ENCODE data around the gene FBXL19.

DNA sequence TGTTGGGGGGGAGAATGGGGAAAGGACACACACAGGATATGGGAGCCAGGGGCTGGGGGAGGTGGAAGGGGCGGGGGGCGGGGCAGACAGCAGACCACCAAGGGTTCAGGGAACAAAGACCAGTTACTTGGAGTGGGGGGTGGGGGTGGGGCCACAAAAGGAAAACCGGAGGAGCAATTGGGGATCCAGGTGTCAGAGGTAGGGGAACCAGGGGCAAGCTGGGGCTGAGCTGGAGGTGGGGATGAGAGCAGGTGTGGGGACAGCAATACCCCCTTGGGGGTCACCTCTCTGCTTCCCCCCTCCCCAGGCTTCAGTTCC lies 24.1 kb downstream of the FBXL19 start:
- TF ChIP-seq, protein P1, sequence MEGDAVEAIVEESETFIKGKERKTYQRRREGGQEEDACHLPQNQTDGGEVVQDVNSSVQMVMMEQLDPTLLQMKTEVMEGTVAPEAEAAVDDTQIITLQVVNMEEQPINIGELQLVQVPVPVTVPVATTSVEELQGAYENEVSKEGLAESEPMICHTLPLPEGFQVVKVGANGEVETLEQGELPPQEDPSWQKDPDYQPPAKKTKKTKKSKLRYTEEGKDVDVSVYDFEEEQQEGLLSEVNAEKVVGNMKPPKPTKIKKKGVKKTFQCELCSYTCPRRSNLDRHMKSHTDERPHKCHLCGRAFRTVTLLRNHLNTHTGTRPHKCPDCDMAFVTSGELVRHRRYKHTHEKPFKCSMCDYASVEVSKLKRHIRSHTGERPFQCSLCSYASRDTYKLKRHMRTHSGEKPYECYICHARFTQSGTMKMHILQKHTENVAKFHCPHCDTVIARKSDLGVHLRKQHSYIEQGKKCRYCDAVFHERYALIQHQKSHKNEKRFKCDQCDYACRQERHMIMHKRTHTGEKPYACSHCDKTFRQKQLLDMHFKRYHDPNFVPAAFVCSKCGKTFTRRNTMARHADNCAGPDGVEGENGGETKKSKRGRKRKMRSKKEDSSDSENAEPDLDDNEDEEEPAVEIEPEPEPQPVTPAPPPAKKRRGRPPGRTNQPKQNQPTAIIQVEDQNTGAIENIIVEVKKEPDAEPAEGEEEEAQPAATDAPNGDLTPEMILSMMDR (IDR thresholded peaks at IDR 0.05; ENCODE audit: low read depth, low read length, missing input control), result no peak
- no peak for TF ChIP-seq RAD21 (IDR thresholded peaks at IDR 0.05)
- no peak for TF ChIP-seq YY1 (IDR thresholded peaks at IDR 0.05)
- TF ChIP-seq, protein P2, sequence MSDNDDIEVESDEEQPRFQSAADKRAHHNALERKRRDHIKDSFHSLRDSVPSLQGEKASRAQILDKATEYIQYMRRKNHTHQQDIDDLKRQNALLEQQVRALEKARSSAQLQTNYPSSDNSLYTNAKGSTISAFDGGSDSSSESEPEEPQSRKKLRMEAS (IDR thresholded peaks at IDR 0.05), result no peak
- TF ChIP-seq TAF1 (conservative IDR thresholded peaks at IDR 0.05), result no peak
- TF ChIP-seq JUND (IDR thresholded peaks at IDR 0.05), result no peak
- TF ChIP-seq, protein P3, sequence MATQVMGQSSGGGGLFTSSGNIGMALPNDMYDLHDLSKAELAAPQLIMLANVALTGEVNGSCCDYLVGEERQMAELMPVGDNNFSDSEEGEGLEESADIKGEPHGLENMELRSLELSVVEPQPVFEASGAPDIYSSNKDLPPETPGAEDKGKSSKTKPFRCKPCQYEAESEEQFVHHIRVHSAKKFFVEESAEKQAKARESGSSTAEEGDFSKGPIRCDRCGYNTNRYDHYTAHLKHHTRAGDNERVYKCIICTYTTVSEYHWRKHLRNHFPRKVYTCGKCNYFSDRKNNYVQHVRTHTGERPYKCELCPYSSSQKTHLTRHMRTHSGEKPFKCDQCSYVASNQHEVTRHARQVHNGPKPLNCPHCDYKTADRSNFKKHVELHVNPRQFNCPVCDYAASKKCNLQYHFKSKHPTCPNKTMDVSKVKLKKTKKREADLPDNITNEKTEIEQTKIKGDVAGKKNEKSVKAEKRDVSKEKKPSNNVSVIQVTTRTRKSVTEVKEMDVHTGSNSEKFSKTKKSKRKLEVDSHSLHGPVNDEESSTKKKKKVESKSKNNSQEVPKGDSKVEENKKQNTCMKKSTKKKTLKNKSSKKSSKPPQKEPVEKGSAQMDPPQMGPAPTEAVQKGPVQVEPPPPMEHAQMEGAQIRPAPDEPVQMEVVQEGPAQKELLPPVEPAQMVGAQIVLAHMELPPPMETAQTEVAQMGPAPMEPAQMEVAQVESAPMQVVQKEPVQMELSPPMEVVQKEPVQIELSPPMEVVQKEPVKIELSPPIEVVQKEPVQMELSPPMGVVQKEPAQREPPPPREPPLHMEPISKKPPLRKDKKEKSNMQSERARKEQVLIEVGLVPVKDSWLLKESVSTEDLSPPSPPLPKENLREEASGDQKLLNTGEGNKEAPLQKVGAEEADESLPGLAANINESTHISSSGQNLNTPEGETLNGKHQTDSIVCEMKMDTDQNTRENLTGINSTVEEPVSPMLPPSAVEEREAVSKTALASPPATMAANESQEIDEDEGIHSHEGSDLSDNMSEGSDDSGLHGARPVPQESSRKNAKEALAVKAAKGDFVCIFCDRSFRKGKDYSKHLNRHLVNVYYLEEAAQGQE (IDR thresholded peaks at IDR 0.05), result no peak
- TF ChIP-seq GABPA (IDR thresholded peaks at IDR 0.05 in 1 of 2, conservative IDR thresholded peaks at IDR 0.05 in 1 of 2), result no peak
- TF ChIP-seq FOXA1 (IDR thresholded peaks at IDR 0.05), result no peak
- no peak for TF ChIP-seq EGR1 (IDR thresholded peaks at IDR 0.05; ENCODE audit: low read depth in 2 of 2)
